Measurements from ENCODE around the gene EIF5. TPM values are rescaled to one million over a fixed set of nuclear protein-coding genes. Genes with fewer than 3 reads are reported as not detected.

Gene EIF5
- total and polyA plus RNA-seq, 4 donors, result 121 to 435 (median 192) TPM

DNA sequence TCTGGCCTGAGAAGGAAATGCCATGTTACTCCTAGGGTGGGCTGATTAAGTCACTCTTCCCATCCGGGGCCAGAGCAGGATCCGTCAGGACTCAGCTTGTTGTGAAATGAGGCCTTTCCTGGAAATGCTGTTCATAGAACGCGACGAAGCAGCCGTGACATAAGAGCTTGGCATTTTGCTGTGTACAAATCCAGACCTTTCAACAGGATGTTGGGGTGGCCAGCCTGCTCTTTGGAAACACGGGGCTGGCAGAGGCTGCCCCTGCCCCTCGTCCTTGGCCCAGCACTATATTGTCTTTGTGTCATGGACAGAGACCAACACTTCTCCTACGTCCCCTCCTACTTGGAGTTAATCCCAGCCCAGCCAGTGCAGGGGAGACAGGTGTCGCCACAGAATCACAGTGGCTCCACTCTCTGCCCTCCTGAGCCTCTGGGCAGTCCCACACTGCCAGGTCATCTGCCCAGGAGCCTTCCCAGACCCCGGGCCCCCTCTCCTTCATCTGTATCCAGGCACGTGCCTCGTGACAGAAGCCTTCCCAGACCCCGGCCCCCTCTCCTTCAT is 18.6 kb upstream of the EIF5 start:
- peak; percentile 53 for DNase-seq (ENCODE audit: low spot score)
- Histone ChIP-seq H3K27me3 (ENCODE audit: control insufficient read depth in 4 of 4, insufficient read depth in 4 of 4, low read length in 3 of 4) (no peaks in the 10 kb centered on the region), H3K9me3 (ENCODE audit: control insufficient read depth in 4 of 4, low read length in 3 of 4) (no peaks in the 10 kb centered on the region), H3K36me3 (ENCODE audit: control insufficient read depth in 4 of 4, insufficient read depth in 3 of 4, low read depth in 1 of 4, low read length in 3 of 4) (no peaks in the 10 kb centered on the region), H3K27ac (ENCODE audit: low read depth in 1 of 2, low read length in 2 of 2) (peak overlapping the region; percentile 91 to 92), H3K4me1 (ENCODE audit: control insufficient read depth in 4 of 4, insufficient read depth in 4 of 4, low read length in 3 of 4) (peaks cover 0 to 18% (median 11%) of the 10 kb centered on the region in 4 donors), H3K9ac (ENCODE audit: low read depth in 1 of 2, low read length in 2 of 2) (peak overlapping the region in 1 of 2 donors; percentile 34), H3K4me3 (ENCODE audit: low read depth in 1 of 3, low read length in 3 of 3) (no peak overlapping the region)
- WGBS, result 23% methylated on average over 14 of the region's 14 CpGs
- no peak for TF ChIP-seq HNF4G (IDR thresholded peaks at IDR 0.05)
- TF ChIP-seq GABPA (IDR thresholded peaks at IDR 0.05 in 1 of 2, conservative IDR thresholded peaks at IDR 0.05 in 1 of 2), result peak; percentile 42 to 87
- TF ChIP-seq NR2F2 (IDR thresholded peaks at IDR 0.05), result peak; percentile 71
- TF ChIP-seq, protein P1, sequence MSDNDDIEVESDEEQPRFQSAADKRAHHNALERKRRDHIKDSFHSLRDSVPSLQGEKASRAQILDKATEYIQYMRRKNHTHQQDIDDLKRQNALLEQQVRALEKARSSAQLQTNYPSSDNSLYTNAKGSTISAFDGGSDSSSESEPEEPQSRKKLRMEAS (IDR thresholded peaks at IDR 0.05), result peak; percentile 100
- TF ChIP-seq SP1 (IDR thresholded peaks at IDR 0.05), result peak; percentile 94
- TF ChIP-seq RXRA (IDR thresholded peaks at IDR 0.05), result peak; percentile 89 to 97
- peak; percentile 60 to 84 for TF ChIP-seq JUND (IDR thresholded peaks at IDR 0.05)
- peak; percentile 76 for TF ChIP-seq TAF1 (conservative IDR thresholded peaks at IDR 0.05)
- TF ChIP-seq, protein P2, sequence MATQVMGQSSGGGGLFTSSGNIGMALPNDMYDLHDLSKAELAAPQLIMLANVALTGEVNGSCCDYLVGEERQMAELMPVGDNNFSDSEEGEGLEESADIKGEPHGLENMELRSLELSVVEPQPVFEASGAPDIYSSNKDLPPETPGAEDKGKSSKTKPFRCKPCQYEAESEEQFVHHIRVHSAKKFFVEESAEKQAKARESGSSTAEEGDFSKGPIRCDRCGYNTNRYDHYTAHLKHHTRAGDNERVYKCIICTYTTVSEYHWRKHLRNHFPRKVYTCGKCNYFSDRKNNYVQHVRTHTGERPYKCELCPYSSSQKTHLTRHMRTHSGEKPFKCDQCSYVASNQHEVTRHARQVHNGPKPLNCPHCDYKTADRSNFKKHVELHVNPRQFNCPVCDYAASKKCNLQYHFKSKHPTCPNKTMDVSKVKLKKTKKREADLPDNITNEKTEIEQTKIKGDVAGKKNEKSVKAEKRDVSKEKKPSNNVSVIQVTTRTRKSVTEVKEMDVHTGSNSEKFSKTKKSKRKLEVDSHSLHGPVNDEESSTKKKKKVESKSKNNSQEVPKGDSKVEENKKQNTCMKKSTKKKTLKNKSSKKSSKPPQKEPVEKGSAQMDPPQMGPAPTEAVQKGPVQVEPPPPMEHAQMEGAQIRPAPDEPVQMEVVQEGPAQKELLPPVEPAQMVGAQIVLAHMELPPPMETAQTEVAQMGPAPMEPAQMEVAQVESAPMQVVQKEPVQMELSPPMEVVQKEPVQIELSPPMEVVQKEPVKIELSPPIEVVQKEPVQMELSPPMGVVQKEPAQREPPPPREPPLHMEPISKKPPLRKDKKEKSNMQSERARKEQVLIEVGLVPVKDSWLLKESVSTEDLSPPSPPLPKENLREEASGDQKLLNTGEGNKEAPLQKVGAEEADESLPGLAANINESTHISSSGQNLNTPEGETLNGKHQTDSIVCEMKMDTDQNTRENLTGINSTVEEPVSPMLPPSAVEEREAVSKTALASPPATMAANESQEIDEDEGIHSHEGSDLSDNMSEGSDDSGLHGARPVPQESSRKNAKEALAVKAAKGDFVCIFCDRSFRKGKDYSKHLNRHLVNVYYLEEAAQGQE (IDR thresholded peaks at IDR 0.05), result peak; percentile 87
- TF ChIP-seq FOXA1 (IDR thresholded peaks at IDR 0.05), result peak; percentile 94
- TF ChIP-seq, protein P3, sequence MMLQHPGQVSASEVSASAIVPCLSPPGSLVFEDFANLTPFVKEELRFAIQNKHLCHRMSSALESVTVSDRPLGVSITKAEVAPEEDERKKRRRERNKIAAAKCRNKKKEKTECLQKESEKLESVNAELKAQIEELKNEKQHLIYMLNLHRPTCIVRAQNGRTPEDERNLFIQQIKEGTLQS (IDR thresholded peaks at IDR 0.05), result peak; percentile 47
- TF ChIP-seq, protein P4, sequence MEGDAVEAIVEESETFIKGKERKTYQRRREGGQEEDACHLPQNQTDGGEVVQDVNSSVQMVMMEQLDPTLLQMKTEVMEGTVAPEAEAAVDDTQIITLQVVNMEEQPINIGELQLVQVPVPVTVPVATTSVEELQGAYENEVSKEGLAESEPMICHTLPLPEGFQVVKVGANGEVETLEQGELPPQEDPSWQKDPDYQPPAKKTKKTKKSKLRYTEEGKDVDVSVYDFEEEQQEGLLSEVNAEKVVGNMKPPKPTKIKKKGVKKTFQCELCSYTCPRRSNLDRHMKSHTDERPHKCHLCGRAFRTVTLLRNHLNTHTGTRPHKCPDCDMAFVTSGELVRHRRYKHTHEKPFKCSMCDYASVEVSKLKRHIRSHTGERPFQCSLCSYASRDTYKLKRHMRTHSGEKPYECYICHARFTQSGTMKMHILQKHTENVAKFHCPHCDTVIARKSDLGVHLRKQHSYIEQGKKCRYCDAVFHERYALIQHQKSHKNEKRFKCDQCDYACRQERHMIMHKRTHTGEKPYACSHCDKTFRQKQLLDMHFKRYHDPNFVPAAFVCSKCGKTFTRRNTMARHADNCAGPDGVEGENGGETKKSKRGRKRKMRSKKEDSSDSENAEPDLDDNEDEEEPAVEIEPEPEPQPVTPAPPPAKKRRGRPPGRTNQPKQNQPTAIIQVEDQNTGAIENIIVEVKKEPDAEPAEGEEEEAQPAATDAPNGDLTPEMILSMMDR (IDR thresholded peaks at IDR 0.05; ENCODE audit: low read depth, low read length, missing input control), result no peak
- peak; percentile 44 to 65 for TF ChIP-seq RAD21 (IDR thresholded peaks at IDR 0.05)
- peak; percentile 92 for TF ChIP-seq YY1 (IDR thresholded peaks at IDR 0.05)
- TF ChIP-seq HNF4A (conservative IDR thresholded peaks at IDR 0.05), result peak; percentile 65 to 86
- peak in 1 of 2 donors; percentile 95 for TF ChIP-seq EGR1 (IDR thresholded peaks at IDR 0.05; ENCODE audit: low read depth in 2 of 2)
- TF ChIP-seq, protein P5, sequence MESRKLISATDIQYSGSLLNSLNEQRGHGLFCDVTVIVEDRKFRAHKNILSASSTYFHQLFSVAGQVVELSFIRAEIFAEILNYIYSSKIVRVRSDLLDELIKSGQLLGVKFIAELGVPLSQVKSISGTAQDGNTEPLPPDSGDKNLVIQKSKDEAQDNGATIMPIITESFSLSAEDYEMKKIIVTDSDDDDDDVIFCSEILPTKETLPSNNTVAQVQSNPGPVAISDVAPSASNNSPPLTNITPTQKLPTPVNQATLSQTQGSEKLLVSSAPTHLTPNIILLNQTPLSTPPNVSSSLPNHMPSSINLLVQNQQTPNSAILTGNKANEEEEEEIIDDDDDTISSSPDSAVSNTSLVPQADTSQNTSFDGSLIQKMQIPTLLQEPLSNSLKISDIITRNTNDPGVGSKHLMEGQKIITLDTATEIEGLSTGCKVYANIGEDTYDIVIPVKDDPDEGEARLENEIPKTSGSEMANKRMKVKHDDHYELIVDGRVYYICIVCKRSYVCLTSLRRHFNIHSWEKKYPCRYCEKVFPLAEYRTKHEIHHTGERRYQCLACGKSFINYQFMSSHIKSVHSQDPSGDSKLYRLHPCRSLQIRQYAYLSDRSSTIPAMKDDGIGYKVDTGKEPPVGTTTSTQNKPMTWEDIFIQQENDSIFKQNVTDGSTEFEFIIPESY (IDR thresholded peaks at IDR 0.05), result peak; percentile 89
- TF ChIP-seq FOXA2 (IDR thresholded peaks at IDR 0.05), result peak; percentile 97

All from liver (tissue), 9 donors.